8988T (cell line): ENCODE data around the gene TRABD2B.

Source experiments
- DNase-seq: peaks from one replicate; pipeline ENCODE4 v3.0.0; 2011

The TRABD2B gene

GRCh38 chr1:47992720-47993415 is 4.3 kb downstream of the TRABD2B start:
- no peak for DNase-seq

DNA sequence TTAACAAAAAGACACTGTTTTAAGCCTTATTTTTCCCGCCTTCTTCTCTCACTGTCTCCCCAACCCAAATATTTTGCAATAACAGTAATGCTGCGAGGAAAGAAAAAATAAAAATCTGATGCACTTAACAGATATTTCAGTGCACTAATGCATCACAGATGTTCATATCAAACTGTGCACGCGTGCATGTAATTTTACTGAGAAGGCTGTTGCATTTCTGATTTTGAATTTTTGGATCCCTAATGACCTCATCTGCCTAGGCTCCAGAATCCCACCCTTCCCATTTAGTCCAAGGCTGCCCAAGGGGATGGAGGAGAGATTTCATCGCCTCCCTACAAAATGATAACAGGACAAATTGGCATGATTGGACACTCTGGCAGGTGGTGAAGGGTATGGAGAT is 5.5 kb downstream of the TRABD2B start:
- no peak for DNase-seq

DNA sequence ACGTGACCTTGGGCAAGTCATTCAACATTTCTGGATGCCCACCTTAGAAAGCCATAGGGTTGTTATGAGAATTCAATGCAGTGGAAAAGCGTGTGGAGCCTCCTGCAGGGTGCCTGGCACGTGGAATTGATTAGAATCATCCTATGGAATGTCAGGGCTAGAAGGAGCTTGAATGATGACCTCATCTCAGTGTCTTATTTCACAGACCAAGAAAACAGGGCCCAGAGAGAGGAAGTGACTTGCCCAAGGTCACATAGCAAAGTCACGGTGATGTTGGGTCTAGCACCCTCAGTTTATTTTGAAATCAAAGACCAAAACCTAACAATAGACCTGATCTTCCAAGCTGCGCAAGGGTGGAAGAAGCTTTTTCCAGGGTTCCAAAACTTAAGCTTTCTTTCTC is 6.0 kb downstream of the TRABD2B start:
- no peak for DNase-seq

GRCh38 chr1:47990286-47990685 is 6.9 kb downstream of the TRABD2B start:
- no peak for DNase-seq

- no peak for DNase-seq
Measured at GRCh38 chr1:47987601-47988000, 9.6 kb downstream of the TRABD2B start.

- DNase-seq, result no peak
Measured at GRCh38 chr1:47986761-47987200, 10.4 kb downstream of the TRABD2B start.

DNA sequence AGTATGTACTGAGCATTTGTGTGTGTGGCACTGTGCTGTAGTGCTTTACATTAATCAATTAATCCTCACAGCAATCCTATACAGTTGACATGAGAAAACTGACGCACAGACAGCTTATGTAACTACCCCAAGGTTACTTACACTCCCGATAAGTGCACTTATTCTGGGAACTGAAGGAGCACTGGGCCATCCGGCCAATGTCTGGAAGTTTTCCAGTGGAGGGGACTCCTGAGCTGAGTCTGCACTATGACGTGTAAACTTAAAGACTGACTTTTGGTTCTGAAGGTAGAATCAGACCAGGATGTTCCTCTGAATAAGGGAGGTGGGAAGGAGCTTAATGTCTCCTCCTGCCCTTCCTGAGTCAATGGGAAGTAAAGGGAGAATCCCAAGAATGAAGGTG is 12.2 kb downstream of the TRABD2B start:
- no peak for DNase-seq

DNA sequence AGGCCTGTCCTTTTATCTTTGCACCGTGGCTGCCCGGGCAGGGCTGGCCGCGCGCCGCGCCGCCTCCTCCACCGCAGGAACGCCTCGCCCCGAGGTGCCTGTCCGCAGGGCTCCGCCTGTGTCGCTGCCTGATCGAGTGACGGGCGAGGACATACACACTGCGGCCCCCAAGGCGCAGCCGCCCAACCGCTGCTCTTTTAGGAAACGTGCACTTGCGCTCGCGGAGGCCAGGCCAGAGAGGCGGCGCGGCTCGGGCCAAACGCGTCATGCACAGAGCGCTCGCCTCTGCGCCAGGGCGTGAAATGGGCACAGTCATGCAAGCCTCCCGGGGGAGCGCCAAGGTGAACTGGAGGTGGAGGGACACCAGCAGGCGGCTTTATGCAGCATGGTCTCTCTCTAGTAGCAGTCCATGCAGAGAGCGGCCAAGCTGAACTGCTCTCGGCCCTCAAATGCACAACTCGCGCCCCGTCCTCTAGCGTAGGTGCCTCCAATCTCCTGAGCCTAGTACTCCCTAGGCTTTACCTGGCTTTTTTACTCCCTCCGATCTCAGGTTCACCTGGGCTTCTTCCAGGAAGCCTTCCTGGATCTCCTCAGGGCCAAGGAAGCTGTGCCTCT is 12.9 kb downstream of the TRABD2B start:
- no peak for DNase-seq

DNA sequence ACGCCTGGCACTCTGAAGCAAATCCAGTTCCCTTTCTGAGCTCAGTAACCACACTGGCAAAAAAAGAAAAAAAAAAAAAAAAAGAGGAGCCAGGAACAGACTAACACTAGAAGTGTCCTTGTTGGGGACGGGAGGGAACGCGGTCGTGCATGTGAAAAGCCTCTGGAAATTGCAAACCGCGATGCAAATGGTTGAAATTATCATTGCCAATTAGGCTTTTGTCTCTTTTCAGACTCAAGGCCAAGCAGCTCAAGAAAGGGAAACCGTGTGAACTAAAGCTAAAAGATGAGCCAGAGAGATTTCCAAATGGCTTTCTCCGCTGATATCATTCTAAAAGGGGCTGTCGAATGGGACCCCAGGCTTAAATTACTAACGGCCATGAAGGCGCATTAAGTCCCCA is 13.5 kb downstream of the TRABD2B start:
- no peak for DNase-seq

- DNase-seq, result no peak
Measured at GRCh38 chr1:47981667-47982350, 15.4 kb downstream of the TRABD2B start.

- DNase-seq, result no peak
Measured at GRCh38 chr1:47980501-47980900, 16.7 kb downstream of the TRABD2B start.

- DNase-seq, result no peak
Measured at GRCh38 chr1:47979724-47980123, 17.5 kb downstream of the TRABD2B start.

DNA sequence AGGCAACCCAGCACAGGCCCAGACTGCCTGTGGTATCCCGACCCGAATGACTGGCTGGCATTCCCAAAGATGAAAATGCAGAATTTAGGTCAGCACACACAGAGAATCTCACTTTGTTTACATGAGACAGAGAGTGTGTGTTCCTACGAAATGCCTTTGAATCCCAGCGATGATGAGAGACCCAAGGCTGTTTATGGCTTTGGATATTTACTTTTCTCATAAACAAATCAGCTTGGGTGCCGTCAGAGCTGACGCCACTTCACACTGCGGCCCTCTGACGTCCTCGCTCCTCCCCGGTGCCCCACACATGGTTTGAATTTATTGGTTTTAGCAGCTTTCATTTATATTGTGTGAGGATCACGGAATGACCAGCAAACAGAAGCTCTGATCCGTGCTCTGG is 18.7 kb downstream of the TRABD2B start:
- DNase-seq, result no peak

DNA sequence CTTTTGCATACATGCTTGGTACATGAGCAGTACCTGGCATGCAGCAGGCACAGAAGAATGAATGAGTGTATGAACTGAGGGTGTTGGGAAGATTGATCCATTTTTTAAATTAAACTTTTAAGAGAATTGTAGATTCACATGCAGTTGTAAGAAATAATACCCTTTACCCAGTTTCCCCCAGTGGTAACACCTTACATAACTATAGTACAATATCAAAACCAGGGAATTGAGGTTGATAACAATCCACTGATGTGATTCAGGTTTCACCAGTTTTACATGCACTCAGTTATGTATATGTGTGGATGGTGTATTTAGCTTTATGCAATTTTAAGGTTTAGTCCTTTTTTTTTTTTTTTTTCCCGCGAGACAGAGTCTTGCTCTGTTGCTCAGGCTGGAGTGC is 20.5 kb downstream of the TRABD2B start:
- DNase-seq, result no peak

- no peak for DNase-seq
Measured at GRCh38 chr1:47976267-47976666, 20.9 kb downstream of the TRABD2B start.

- no peak for DNase-seq
Measured at GRCh38 chr1:47975302-47975921, 21.8 kb downstream of the TRABD2B start.

DNA sequence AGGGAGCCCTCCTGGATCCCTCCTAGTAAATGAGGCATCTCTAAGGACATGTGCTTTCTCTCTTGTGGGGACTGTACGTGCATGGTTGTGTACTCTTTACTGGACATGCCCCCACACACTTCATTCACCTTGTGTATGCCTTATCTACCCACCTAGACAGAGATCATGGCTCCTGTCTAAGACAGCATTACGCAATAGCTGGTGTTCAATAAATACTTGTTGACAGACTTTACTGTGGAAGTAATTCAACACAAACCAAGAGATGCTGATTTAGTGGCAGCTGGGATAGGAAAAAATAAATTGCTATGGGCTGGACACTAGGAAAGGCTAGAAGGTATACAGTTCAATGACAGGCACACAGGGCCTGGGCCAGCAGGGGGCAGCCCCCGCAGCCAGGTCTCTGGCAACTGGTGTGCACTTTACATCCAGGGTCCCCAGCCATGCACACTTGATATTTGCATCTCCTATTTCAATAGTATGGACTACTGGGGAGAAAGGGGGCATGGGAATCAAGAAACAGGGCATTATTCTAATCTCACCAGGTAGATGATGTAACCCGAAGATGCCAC is 24.2 kb downstream of the TRABD2B start:
- DNase-seq, result no peak

DNA sequence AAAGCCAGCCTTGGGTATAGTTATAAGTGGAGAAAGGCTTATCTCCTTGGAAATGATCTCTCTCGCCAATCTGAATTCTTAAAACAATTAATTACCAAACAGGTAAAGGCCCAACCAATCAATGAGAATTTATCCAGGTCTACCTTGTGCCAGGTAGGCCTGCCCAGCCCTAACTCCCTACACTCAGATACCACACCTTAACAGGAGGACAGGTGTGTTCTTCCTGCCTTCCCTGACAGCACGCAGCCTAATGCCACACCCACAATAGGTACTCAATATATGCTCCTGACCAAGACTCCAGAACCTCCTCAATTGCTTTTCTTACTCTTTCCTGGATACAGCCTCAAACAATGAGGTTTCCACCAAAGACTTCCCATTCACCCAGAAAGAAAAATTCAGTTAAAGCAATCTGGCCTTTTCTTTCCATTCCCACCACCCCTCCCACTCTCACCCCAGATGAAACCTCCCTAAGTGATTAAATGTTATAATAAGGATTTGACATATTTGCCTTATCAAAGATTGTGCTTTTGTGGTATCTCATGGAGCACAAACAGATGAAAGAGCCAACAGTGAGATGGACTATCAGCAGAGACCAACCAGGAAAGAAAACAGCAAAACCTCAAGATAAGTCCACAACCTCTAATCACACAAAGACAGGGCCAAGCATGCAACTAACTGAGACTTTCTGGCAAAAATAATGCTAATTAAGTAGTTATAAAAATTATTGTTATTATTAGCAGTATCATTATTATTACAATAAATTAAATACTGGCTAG is 25.6 kb downstream of the TRABD2B start:
- no peak for DNase-seq

DNA sequence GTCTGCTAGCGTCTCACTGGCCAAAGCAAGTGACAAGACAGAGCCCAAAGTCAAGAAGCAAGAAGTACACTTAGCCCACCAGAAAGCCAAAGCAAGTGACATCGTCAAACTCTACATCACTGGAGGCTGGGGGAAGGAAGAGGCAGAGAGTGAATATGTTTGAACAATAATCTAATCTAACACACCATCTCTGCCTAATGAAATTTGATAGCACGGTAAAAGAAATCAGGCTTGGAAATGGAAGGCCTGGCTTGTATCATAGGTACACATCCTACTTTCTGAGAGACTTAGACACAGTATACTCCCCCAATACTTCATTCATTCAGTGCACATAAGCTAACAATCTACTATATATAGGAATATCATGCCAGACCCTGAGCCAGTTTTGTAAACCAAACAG is 26.3 kb downstream of the TRABD2B start:
- DNase-seq, result no peak

DNA sequence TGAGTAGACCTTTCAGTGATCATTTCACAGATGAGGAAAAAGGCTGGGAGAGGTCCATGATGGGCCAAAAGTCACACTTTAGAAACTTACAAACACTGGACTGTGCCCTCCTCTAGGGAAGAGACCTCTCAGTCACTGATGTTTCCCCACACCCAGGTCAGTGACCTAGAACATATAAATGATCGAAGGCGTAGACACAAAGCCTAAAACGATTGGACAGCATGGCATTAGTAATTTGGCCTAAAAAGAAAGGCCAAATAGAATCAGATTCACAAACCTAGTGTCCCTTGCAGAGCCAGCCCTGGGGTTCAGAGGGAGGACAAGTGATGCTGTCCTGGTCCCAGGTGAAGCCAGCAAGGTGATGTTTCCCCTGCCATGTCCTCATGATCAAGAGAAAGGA is 27.7 kb downstream of the TRABD2B start:
- no peak for DNase-seq

- DNase-seq, result no peak
Measured at GRCh38 chr1:47968556-47968888, 28.7 kb downstream of the TRABD2B start.

DNA sequence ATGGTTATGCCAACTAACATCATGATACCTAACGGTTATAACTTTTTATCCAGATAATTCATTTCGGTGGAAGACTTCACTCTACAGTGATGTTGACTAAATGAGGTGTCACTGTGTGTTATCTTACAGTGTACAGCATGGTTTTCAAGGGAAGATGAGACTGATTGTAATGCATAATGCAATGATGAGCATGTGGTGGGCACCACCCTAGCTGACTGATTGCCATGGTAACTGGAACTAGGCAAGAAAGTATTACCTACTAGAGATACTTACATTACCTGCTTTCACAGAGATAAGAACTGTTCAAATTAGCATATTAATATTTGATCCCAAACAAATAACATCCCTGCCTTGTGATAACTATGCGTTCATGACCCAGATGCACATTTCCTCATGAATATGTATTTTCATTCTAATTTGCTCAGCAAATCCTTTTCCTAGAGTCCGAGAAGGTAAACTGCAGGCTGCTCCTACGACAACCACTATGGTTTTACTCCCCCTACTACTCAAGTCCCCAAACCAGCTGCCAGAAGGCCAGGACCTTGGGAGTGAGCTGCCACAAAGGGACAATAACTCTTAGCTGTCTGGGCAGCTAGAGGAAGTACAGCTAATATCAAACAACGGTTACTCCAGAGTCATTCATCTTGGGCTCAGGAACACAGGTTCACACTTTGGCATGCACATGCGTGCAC is 29.2 kb downstream of the TRABD2B start:
- no peak for DNase-seq
